ENCODE data around the gene ANTXR1. TPM values are rescaled to one million over a fixed set of nuclear protein-coding genes. Genes with fewer than 3 reads are reported as not detected.

The ANTXR1 gene
- total and polyA plus RNA-seq, 2 of the 8 experiments (the other 6 are each of a cell fraction or from before 2014, with no cell fraction given), result 15.8 to 44.3 TPM

GRCh38 chr2:69253112-69253511 lies 240.1 kb downstream of the ANTXR1 start (continued):
- TF ChIP-seq CHD2 (IDR thresholded peaks at IDR 0.05; ENCODE audit: low read length) (no peak), JUND (IDR thresholded peaks at IDR 0.05; ENCODE audit: low read length) (no peak), RFX5 (IDR thresholded peaks at IDR 0.05; ENCODE audit: borderline replicate concordance, low read depth, low read length) (no peak), USF2 (IDR thresholded peaks at IDR 0.05; ENCODE audit: low read length) (no peak), E2F6 (IDR thresholded peaks at IDR 0.05) (no peak)

All from H1 (cell line).